Measurements from ENCODE around the gene ENHO.

The ENHO gene

GRCh38 chr9:34566972-34567371, 44.2 kb upstream of the ENHO start:
- TF ChIP-seq CTCF (IDR thresholded peaks at IDR 0.05; ENCODE audit: extremely low read depth, missing control alignments) = no peak
- DNase-seq (ENCODE audit: low spot score) = no peak

GRCh38 chr9:34566322-34566721, 43.5 kb upstream of the ENHO start:
- TF ChIP-seq CTCF (IDR thresholded peaks at IDR 0.05; ENCODE audit: extremely low read depth, missing control alignments) = no peak
- DNase-seq (ENCODE audit: low spot score) = no peak

- TF ChIP-seq CTCF (IDR thresholded peaks at IDR 0.05; ENCODE audit: extremely low read depth, missing control alignments) = no peak
- DNase-seq (ENCODE audit: low spot score) = no peak
Measured at GRCh38 chr9:34565856-34566255, 43.1 kb upstream of the ENHO start.

- TF ChIP-seq CTCF (IDR thresholded peaks at IDR 0.05; ENCODE audit: extremely low read depth, missing control alignments) = no peak
- DNase-seq (ENCODE audit: low spot score) = no peak
Measured at GRCh38 chr9:34564617-34565016, 41.8 kb upstream of the ENHO start.

GRCh38 chr9:34563262-34563661, 40.5 kb upstream of the ENHO start:
- no peak for DNase-seq (ENCODE audit: low spot score)
- TF ChIP-seq CTCF (IDR thresholded peaks at IDR 0.05; ENCODE audit: extremely low read depth, missing control alignments) = no peak

- no peak for DNase-seq (ENCODE audit: low spot score)
- peak; percentile 41 for TF ChIP-seq CTCF (IDR thresholded peaks at IDR 0.05; ENCODE audit: extremely low read depth, missing control alignments)
Measured at GRCh38 chr9:34562135-34562745, 39.5 kb upstream of the ENHO start.

- DNase-seq (ENCODE audit: low spot score) = no peak
- no peak for TF ChIP-seq CTCF (IDR thresholded peaks at IDR 0.05; ENCODE audit: extremely low read depth, missing control alignments)
Measured at GRCh38 chr9:34560599-34561214, 37.9 kb upstream of the ENHO start.

Data from GM20000 (cell line).